Measurements from ENCODE around the gene FGF10. TPM values are rescaled to one million over a fixed set of nuclear protein-coding genes. Genes with fewer than 3 reads are reported as not detected.

Gene FGF10
- total RNA-seq, 2 experiments from 2014 or later = not detected

- H3K4me2 ChIP-seq (ENCODE audit: low read length) = no peak overlapping the region
- no peaks in the 10 kb centered on the region for H3K79me2 ChIP-seq (ENCODE audit: insufficient read depth, low read depth, low read length)
- CTCF ChIA-PET (ENCODE audit: unreplicated experiment) = no interaction called here
- H3K9me3 ChIP-seq (ENCODE audit: low read length) = no peaks in the 10 kb centered on the region
- H3K9me2 ChIP-seq (ENCODE audit: insufficient read depth, low read length) = no peaks in the 10 kb centered on the region
- no peak overlapping the region for H3K27ac ChIP-seq (ENCODE audit: low read depth, low read length, poor library complexity, severe bottlenecking)
- intact Hi-C loops (cut with micrococcal nuclease; ENCODE audit: unreplicated experiment) = no loop called here
- no peak for DNase-seq (ENCODE audit: low spot score)
- H3K36me3 ChIP-seq (ENCODE audit: insufficient read depth, low read length) = no peaks in the 10 kb centered on the region
- no peaks in the 10 kb centered on the region for H3K4me1 ChIP-seq (ENCODE audit: insufficient read depth, low read length, poor library complexity, severe bottlenecking)
- BruUV-seq (replicated peaks) = no TSS peak
- POLR2A ChIA-PET = no interaction called here
- H3K4me3 ChIP-seq (ENCODE audit: low read depth, low read length, poor library complexity, severe bottlenecking) = no peak overlapping the region
- no peak overlapping the region for H2AFZ ChIP-seq (ENCODE audit: low read length)
- TF ChIP-seq, protein P1, sequence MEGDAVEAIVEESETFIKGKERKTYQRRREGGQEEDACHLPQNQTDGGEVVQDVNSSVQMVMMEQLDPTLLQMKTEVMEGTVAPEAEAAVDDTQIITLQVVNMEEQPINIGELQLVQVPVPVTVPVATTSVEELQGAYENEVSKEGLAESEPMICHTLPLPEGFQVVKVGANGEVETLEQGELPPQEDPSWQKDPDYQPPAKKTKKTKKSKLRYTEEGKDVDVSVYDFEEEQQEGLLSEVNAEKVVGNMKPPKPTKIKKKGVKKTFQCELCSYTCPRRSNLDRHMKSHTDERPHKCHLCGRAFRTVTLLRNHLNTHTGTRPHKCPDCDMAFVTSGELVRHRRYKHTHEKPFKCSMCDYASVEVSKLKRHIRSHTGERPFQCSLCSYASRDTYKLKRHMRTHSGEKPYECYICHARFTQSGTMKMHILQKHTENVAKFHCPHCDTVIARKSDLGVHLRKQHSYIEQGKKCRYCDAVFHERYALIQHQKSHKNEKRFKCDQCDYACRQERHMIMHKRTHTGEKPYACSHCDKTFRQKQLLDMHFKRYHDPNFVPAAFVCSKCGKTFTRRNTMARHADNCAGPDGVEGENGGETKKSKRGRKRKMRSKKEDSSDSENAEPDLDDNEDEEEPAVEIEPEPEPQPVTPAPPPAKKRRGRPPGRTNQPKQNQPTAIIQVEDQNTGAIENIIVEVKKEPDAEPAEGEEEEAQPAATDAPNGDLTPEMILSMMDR (conservative IDR thresholded peaks at IDR 0.05; ENCODE audit: low read length) = no peak
- TF ChIP-seq EZH2phosphoT487 (IDR thresholded peaks at IDR 0.05; ENCODE audit: borderline replicate concordance, low read depth, low read length) = no peak
- H4K20me1 ChIP-seq (ENCODE audit: insufficient read depth, low read length) = no peaks in the 10 kb centered on the region
Observed at GRCh38 chr5:44275329-44275728, 113.9 kb downstream of the FGF10 start.

- CTCF ChIA-PET (ENCODE audit: unreplicated experiment) = no interaction called here
- no peaks in the 10 kb centered on the region for H3K79me2 ChIP-seq (ENCODE audit: insufficient read depth, low read depth, low read length)
- no peaks in the 10 kb centered on the region for H4K20me1 ChIP-seq (ENCODE audit: insufficient read depth, low read length)
- no peaks in the 10 kb centered on the region for H3K36me3 ChIP-seq (ENCODE audit: insufficient read depth, low read length)
- H3K4me1 ChIP-seq (ENCODE audit: insufficient read depth, low read length, poor library complexity, severe bottlenecking) = no peaks in the 10 kb centered on the region
- H2AFZ ChIP-seq (ENCODE audit: low read length) = no peak overlapping the region
- intact Hi-C loops (cut with micrococcal nuclease; ENCODE audit: unreplicated experiment) = no loop called here
- no peaks in the 10 kb centered on the region for H3K9me3 ChIP-seq (ENCODE audit: low read length)
- H3K4me2 ChIP-seq (ENCODE audit: low read length) = no peak overlapping the region
- POLR2A ChIA-PET = no interaction called here
- DNase-seq (ENCODE audit: low spot score) = no peak
- no peak overlapping the region for H3K4me3 ChIP-seq (ENCODE audit: low read depth, low read length, poor library complexity, severe bottlenecking)
- no peak overlapping the region for H3K27ac ChIP-seq (ENCODE audit: low read depth, low read length, poor library complexity, severe bottlenecking)
- no peaks in the 10 kb centered on the region for H3K9me2 ChIP-seq (ENCODE audit: insufficient read depth, low read length)
- BruUV-seq (replicated peaks) = no TSS peak
- TF ChIP-seq, protein P1 (conservative IDR thresholded peaks at IDR 0.05; ENCODE audit: low read length) = no peak
- TF ChIP-seq EZH2phosphoT487 (IDR thresholded peaks at IDR 0.05; ENCODE audit: borderline replicate concordance, low read depth, low read length) = no peak
Observed at GRCh38 chr5:44267909-44268308, 121.3 kb downstream of the FGF10 start.

GRCh38 chr5:44266882-44267576 is 122.2 kb downstream of the FGF10 start:
- ChIA-PET CTCF (ENCODE audit: unreplicated experiment) (no interaction called here), POLR2A (no interaction called here)
- no TSS peak for BruUV-seq (replicated peaks)
- no peaks in the 10 kb centered on the region for H3K9me2 ChIP-seq (ENCODE audit: insufficient read depth, low read length)
- no peak overlapping the region for H3K4me2 ChIP-seq (ENCODE audit: low read length)
- intact Hi-C loops (cut with micrococcal nuclease; ENCODE audit: unreplicated experiment) = no loop called here
- H3K4me1 ChIP-seq (ENCODE audit: insufficient read depth, low read length, poor library complexity, severe bottlenecking) = no peaks in the 10 kb centered on the region
- H4K20me1 ChIP-seq (ENCODE audit: insufficient read depth, low read length) = no peaks in the 10 kb centered on the region
- TF ChIP-seq, protein P1 (conservative IDR thresholded peaks at IDR 0.05; ENCODE audit: low read length) = no peak
- no peak for TF ChIP-seq EZH2phosphoT487 (IDR thresholded peaks at IDR 0.05; ENCODE audit: borderline replicate concordance, low read depth, low read length)
- DNase-seq (ENCODE audit: low spot score) = no peak
- H3K36me3 ChIP-seq (ENCODE audit: insufficient read depth, low read length) = no peaks in the 10 kb centered on the region
- H3K9me3 ChIP-seq (ENCODE audit: low read length) = no peaks in the 10 kb centered on the region
- no peaks in the 10 kb centered on the region for H3K79me2 ChIP-seq (ENCODE audit: insufficient read depth, low read depth, low read length)
- H3K4me3 ChIP-seq (ENCODE audit: low read depth, low read length, poor library complexity, severe bottlenecking) = no peak overlapping the region
- H3K27ac ChIP-seq (ENCODE audit: low read depth, low read length, poor library complexity, severe bottlenecking) = no peak overlapping the region
- no peak overlapping the region for H2AFZ ChIP-seq (ENCODE audit: low read length)
